Measurements from ENCODE around the gene ERBB4.

The ERBB4 gene

DNA sequence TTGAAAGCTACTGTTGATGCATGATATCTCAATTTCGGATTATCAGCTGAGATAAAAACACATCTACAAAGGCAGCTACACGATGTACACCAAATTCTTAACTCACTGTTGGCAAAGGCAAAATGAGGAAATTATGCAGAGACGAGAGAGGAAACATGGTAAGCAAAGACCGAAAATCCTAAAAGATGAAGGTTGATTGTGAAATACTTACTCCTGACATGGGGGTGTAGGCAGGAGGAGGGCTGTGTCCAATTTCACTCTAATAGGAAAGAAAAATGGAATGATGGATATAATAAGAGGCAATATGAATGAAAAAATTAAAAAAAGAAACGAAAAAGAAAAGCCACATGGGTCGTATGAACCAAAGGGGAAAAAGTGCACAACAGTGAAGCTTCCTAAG lies 1150.9 kb downstream of the ERBB4 start:
- no peaks in the 10 kb centered on the region for H3K36me3 Mint-ChIP-seq
- H3K4me3 Mint-ChIP-seq = no peak overlapping the region
- H3K27ac Mint-ChIP-seq = no peak overlapping the region
- H3K9me3 Mint-ChIP-seq (ENCODE audit: low read depth) = peaks cover 3% of the 10 kb centered on the region
- no peaks in the 10 kb centered on the region for H3K27me3 Mint-ChIP-seq
- H3K4me1 Mint-ChIP-seq (ENCODE audit: low read depth) = no peaks in the 10 kb centered on the region

GRCh38 chr2:211380041-211380440 lies 1158.6 kb downstream of the ERBB4 start:
- no peaks in the 10 kb centered on the region for H3K27me3 Mint-ChIP-seq
- H3K9me3 Mint-ChIP-seq (ENCODE audit: low read depth) = no peaks in the 10 kb centered on the region
- no peaks in the 10 kb centered on the region for H3K4me1 Mint-ChIP-seq (ENCODE audit: low read depth)
- no peak overlapping the region for H3K4me3 Mint-ChIP-seq
- H3K27ac Mint-ChIP-seq = no peak overlapping the region
- H3K36me3 Mint-ChIP-seq = no peaks in the 10 kb centered on the region

- no peaks in the 10 kb centered on the region for H3K4me1 Mint-ChIP-seq (ENCODE audit: low read depth)
These were observed 1162.2 kb downstream of the ERBB4 start for GRCh38 chr2:211376410-211376809.

DNA sequence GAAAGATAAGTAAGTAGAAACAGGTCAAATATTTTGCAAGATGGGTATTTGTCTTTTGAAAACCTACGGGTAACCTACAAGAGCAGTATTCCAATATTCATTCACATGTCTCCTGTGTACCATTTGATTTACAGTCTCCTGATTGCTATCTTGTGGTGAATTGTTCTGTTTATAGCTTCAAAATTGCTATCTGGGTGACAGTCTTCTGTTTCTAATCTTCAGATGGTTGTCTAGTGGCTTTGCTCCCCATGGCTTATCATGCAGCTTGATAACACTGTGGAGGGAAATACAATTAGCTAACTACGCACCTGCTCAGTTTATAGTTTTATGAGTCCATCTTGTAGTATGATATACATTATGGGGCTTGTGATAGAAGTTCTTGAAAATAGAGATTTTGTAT lies 1165.4 kb downstream of the ERBB4 start:
- Mint-ChIP-seq H3K27ac (no peak overlapping the region), H3K36me3 (no peaks in the 10 kb centered on the region), H3K4me3 (no peak overlapping the region), H3K9me3 (ENCODE audit: low read depth) (no peaks in the 10 kb centered on the region), H3K4me1 (ENCODE audit: low read depth) (no peaks in the 10 kb centered on the region), H3K27me3 (no peaks in the 10 kb centered on the region)

More at GRCh38 chr2:211376410-211376809, 1162.2 kb downstream of the ERBB4 start:
- Mint-ChIP-seq H3K4me3 (no peak overlapping the region), H3K27ac (no peak overlapping the region), H3K9me3 (ENCODE audit: low read depth) (no peaks in the 10 kb centered on the region), H3K36me3 (no peaks in the 10 kb centered on the region), H3K27me3 (no peaks in the 10 kb centered on the region)

DNA sequence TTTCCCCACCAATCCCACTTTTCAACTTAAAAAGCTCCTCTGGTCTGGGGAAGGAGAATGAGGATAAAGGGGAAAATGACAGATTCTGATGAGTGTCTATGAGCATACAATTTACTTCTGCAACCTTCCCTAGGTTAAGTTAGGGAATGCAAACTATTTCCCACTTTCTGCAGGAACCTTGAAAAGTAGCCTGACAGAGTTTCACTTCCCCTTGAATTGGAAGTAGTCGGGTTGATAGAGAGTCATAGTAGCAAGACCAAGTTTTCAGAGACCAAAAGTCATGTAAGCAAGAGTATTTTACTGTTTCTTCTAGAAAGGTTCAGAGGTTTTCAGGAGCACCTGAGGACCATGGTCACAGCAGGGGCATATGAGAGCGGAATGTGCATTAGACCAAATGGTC lies 1167.1 kb downstream of the ERBB4 start:
- H3K4me1 Mint-ChIP-seq (ENCODE audit: low read depth) = no peaks in the 10 kb centered on the region
- no peaks in the 10 kb centered on the region for H3K27me3 Mint-ChIP-seq
- H3K36me3 Mint-ChIP-seq = no peaks in the 10 kb centered on the region
- H3K9me3 Mint-ChIP-seq (ENCODE audit: low read depth) = no peaks in the 10 kb centered on the region
- no peak overlapping the region for H3K4me3 Mint-ChIP-seq
- H3K27ac Mint-ChIP-seq = no peak overlapping the region

DNA sequence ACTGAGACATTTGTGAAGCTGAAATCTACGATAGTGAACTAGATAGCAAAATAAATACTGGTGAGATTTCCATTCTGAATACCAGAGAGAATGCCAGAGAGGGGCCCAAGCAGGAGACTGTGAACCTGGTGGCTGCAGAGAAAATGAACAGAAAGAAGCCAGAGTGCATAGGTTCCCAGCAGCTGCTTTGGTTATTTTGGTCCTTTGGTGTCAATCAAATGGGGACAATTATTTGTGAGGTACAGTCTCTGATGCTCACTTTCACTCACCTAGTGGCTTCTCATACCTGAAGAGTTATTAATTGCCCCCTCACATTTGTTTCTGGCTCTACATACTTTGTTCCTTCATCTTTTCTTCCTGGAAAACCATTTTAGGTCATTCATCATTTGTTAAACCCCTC lies 1170.1 kb downstream of the ERBB4 start:
- Mint-ChIP-seq H3K27ac (no peak overlapping the region), H3K9me3 (ENCODE audit: low read depth) (no peaks in the 10 kb centered on the region), H3K4me3 (no peak overlapping the region), H3K36me3 (no peaks in the 10 kb centered on the region), H3K27me3 (no peaks in the 10 kb centered on the region), H3K4me1 (ENCODE audit: low read depth) (no peaks in the 10 kb centered on the region)

- no peak overlapping the region for H3K4me3 Mint-ChIP-seq
- H3K36me3 Mint-ChIP-seq = no peaks in the 10 kb centered on the region
- H3K9me3 Mint-ChIP-seq (ENCODE audit: low read depth) = peaks cover 3% of the 10 kb centered on the region
- no peaks in the 10 kb centered on the region for H3K4me1 Mint-ChIP-seq (ENCODE audit: low read depth)
- no peaks in the 10 kb centered on the region for H3K27me3 Mint-ChIP-seq
- H3K27ac Mint-ChIP-seq = no peak overlapping the region
These were observed 1170.9 kb downstream of the ERBB4 start for GRCh38 chr2:211367711-211368110.

DNA sequence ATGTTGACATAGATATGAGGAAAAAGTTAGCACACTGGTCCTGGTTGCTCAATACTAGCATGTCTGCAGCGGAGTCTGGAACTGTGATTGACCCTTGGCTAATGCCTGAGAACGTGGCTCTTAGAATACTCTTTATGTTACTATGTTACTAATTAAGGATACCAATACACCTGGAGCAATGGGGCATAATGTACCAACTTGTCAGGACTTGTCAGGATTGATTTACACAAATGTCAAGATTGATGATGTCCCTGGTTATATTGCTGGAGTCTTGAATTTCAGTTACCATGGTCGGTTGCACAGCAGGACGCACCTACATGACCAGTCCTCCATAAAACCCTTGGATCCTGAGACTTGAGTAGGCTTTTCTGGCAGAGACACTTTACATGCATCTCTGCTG lies 1171.3 kb downstream of the ERBB4 start:
- Mint-ChIP-seq H3K4me1 (ENCODE audit: low read depth) (no peaks in the 10 kb centered on the region), H3K9me3 (ENCODE audit: low read depth) (peaks cover 4% of the 10 kb centered on the region), H3K36me3 (no peaks in the 10 kb centered on the region), H3K27me3 (no peaks in the 10 kb centered on the region), H3K4me3 (no peak overlapping the region), H3K27ac (no peak overlapping the region)

DNA sequence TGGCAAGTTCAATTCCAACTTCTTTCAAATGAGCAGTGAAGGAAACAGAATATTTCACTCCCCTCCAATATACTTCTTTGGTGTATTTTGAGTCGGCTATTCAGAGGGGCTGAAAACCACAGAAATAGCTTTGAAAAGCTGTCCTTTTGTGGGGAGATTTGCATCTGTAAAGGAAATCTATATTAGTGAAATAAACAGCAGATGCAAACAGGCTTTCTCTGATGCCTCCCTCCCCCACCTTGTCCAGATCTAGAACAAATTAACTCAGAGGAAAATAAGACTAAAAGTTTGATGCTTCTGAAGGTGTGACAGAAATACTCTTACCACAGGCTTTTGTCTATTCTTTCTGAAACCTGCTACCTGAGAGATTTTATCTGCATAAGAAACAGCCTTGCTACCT lies 1173.7 kb downstream of the ERBB4 start:
- Mint-ChIP-seq H3K27ac (no peak overlapping the region), H3K4me1 (ENCODE audit: low read depth) (no peaks in the 10 kb centered on the region), H3K9me3 (ENCODE audit: low read depth) (peaks cover 4% of the 10 kb centered on the region)

DNA sequence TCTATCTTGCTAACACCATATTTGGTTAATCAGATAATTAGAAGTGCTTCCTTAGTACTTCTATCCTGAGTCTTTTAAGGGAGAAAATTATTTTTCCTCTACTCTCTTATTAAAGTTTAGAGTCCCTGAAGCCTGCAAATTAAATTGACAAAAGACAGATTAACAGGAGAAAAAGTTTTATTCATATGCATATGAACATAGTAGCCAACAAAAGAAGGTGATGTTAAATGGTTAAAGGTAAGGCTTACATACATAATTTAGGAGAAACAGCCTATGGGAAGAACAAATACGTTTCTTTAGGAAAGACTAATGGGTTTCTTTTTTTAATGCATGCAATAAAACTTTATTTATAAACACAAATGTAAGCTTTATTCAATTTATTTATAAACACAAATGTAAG lies 1177.2 kb downstream of the ERBB4 start:
- Mint-ChIP-seq H3K4me3 (no peak overlapping the region), H3K4me1 (ENCODE audit: low read depth) (no peaks in the 10 kb centered on the region), H3K36me3 (no peaks in the 10 kb centered on the region), H3K27ac (no peak overlapping the region), H3K27me3 (no peaks in the 10 kb centered on the region), H3K9me3 (ENCODE audit: low read depth) (peaks cover 8% of the 10 kb centered on the region)

More for the DNA sequence above, 1173.7 kb downstream of the ERBB4 start:
- no peaks in the 10 kb centered on the region for H3K27me3 Mint-ChIP-seq
- no peak overlapping the region for H3K4me3 Mint-ChIP-seq
- no peaks in the 10 kb centered on the region for H3K36me3 Mint-ChIP-seq

DNA sequence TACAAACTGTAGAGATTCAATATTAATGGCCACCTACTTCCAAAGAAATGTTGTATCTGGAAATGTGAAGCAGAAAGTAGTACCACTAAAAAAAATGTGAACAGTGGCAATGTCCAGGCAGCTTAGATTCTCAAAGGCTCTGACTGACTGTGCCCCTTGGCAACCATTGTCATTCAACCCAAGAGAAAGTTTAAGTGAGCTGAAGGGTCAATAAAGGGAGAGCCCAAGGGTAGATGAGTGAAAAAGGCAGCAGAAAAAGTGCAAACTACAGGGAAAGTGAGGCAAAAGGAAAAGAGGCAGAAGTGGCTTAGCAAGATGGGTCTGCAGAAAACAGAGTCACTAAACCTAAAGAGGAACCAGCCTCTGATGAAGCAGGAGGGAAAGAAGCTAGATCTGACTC lies 1179.3 kb downstream of the ERBB4 start:
- no peak overlapping the region for H3K27ac Mint-ChIP-seq
- H3K9me3 Mint-ChIP-seq (ENCODE audit: low read depth) = peaks cover 8% of the 10 kb centered on the region
- no peaks in the 10 kb centered on the region for H3K27me3 Mint-ChIP-seq
- H3K36me3 Mint-ChIP-seq = no peaks in the 10 kb centered on the region
- H3K4me1 Mint-ChIP-seq (ENCODE audit: low read depth) = no peaks in the 10 kb centered on the region
- no peak overlapping the region for H3K4me3 Mint-ChIP-seq

DNA sequence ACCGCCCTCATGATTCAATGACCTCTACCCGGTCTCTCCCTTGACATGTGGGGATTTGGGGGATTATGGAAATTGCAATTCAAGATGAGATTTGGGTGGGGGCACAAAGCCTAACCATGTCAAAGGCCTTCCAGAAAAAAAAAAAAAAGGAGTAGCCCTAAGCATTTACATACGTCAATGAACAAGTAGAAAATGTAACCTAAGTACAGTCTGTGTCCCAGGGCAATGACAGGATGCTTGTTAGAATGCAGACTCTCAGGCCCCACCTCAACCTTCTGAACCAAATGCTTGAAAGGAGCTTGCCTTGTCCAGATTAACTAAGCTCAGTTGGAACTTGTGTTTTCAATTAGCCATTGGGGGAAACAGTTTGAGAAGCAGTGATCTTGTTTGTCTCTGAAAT lies 1180.1 kb downstream of the ERBB4 start:
- Mint-ChIP-seq H3K9me3 (ENCODE audit: low read depth) (peaks cover 8% of the 10 kb centered on the region), H3K4me1 (ENCODE audit: low read depth) (no peaks in the 10 kb centered on the region), H3K4me3 (no peak overlapping the region), H3K27me3 (no peaks in the 10 kb centered on the region), H3K36me3 (no peaks in the 10 kb centered on the region), H3K27ac (no peak overlapping the region)

GRCh38 chr2:211354481-211354880 lies 1184.1 kb downstream of the ERBB4 start:
- H3K27ac Mint-ChIP-seq = no peak overlapping the region

GRCh38 chr2:211351987-211352386 lies 1186.6 kb downstream of the ERBB4 start:
- Mint-ChIP-seq H3K27ac (no peak overlapping the region), H3K4me1 (ENCODE audit: low read depth) (no peaks in the 10 kb centered on the region), H3K36me3 (no peaks in the 10 kb centered on the region), H3K27me3 (no peaks in the 10 kb centered on the region), H3K4me3 (no peak overlapping the region), H3K9me3 (ENCODE audit: low read depth) (peaks cover 4% of the 10 kb centered on the region)

More at GRCh38 chr2:211354481-211354880, 1184.1 kb downstream of the ERBB4 start:
- H3K27me3 Mint-ChIP-seq = no peaks in the 10 kb centered on the region
- no peak overlapping the region for H3K4me3 Mint-ChIP-seq
- H3K9me3 Mint-ChIP-seq (ENCODE audit: low read depth) = peaks cover 8% of the 10 kb centered on the region
- no peaks in the 10 kb centered on the region for H3K36me3 Mint-ChIP-seq
- no peaks in the 10 kb centered on the region for H3K4me1 Mint-ChIP-seq (ENCODE audit: low read depth)

DNA sequence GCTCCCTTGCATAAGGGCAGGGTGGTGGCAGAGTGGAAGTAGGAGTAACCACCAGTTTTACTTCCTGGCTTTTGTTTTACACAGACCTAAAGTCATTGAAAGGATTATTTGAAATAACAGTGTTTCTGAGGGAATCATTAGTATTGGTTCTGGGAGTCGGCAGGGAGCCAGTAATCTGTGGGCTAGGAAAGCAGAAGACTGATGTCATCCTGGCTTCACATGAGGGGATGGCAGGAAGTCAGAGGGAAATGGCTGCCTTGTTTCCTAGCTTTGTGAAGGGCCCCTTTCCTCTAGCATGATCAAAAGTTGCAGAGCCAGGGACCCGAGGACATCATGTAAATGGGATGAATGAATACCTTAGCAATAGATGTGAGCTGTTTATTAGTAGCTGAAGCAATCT lies 1189.6 kb downstream of the ERBB4 start:
- H3K27ac Mint-ChIP-seq = no peak overlapping the region
- H3K4me3 Mint-ChIP-seq = no peak overlapping the region
- no peaks in the 10 kb centered on the region for H3K4me1 Mint-ChIP-seq (ENCODE audit: low read depth)
- peaks cover 7% of the 10 kb centered on the region for H3K9me3 Mint-ChIP-seq (ENCODE audit: low read depth)
- no peaks in the 10 kb centered on the region for H3K36me3 Mint-ChIP-seq
- H3K27me3 Mint-ChIP-seq = no peaks in the 10 kb centered on the region

- H3K27me3 Mint-ChIP-seq = no peaks in the 10 kb centered on the region
These were observed 1191.3 kb downstream of the ERBB4 start for GRCh38 chr2:211347328-211347727.

More at GRCh38 chr2:211347328-211347727, 1191.3 kb downstream of the ERBB4 start:
- Mint-ChIP-seq H3K4me1 (ENCODE audit: low read depth) (no peaks in the 10 kb centered on the region), H3K27ac (no peak overlapping the region), H3K9me3 (ENCODE audit: low read depth) (peaks cover 7% of the 10 kb centered on the region), H3K4me3 (no peak overlapping the region), H3K36me3 (no peaks in the 10 kb centered on the region)
